HL-60 (cell line): ENCODE results near the gene INSIG1.

ENCODE experiments used
- DNase-seq, 2 experiments: peaks; one replicate each; pipeline ENCODE4 v3.0.0-alpha.2; 2010 to 2020; ENCODE audit warnings: low read depth in 1 of 2, low spot score in 1 of 2
- H3K27ac ChIP-seq: fragments of 250-450 bp; sonication (Bioruptor Pico); replicated peaks from 2 replicates; pipeline ENCODE4 v1.5.1; 2020; ENCODE audit warnings: mild to moderate bottlenecking, moderate library complexity
- H3K27me3 ChIP-seq: fragments of 250-450 bp; sonication (Bioruptor Pico); 2 replicates; pipeline ENCODE4 v1.5.1; 2021; ENCODE audit warnings: mild to moderate bottlenecking, moderate library complexity; ENCODE audit not compliant: insufficient read depth, poor library complexity, severe bottlenecking
- H3K4me3 ChIP-seq: replicated peaks from 2 replicates; pipeline ENCODE4 v1.5.1; 2011; ENCODE audit warnings: mild to moderate bottlenecking, control low read depth, low read length; ENCODE audit not compliant: insufficient read depth
- CTCF ChIP-seq: IDR thresholded peaks from one replicate; pipeline ENCODE4 v1.5.1; 2011; ENCODE audit warnings: low read length, control low read depth, inconsistent platforms; ENCODE audit not compliant: insufficient read depth
- GABPA ChIP-seq: IDR thresholded peaks from 2 replicates; pipeline ENCODE4 v1.6.1; 2012; ENCODE audit warnings: low read depth
- POLR2AphosphoS5 ChIP-seq: IDR thresholded peaks from 2 replicates; pipeline ENCODE4 v1.6.1; 2012; ENCODE audit warnings: low read depth
- REST ChIP-seq: IDR thresholded peaks from 2 replicates; pipeline ENCODE4 v1.6.1; 2012; ENCODE audit warnings: low read depth; ENCODE audit not compliant: insufficient replicate concordance
- SPI1 ChIP-seq: IDR thresholded peaks from 2 replicates; pipeline ENCODE4 v1.6.1; 2012; ENCODE audit warnings: low read depth, mild to moderate bottlenecking, borderline replicate concordance

INSIG1 gene

GRCh38 chr7:155353256-155353897 lies 55.7 kb downstream of the INSIG1 start:
- DNase-seq = no peak
- TF ChIP-seq CTCF (no peak), REST (no peak), SPI1 (no peak), GABPA (no peak), POLR2AphosphoS5 (no peak)
- H3K27ac ChIP-seq = no peak overlapping the region

GRCh38 chr7:155354371-155355048 lies 56.8 kb downstream of the INSIG1 start:
- no peak for DNase-seq
- no peak overlapping the region for H3K27ac ChIP-seq
- H3K27me3 ChIP-seq = no peaks in the 10 kb centered on the region
- no peak overlapping the region for H3K4me3 ChIP-seq
- no peak for TF ChIP-seq GABPA
- no peak for TF ChIP-seq CTCF
- no peak for TF ChIP-seq POLR2AphosphoS5
- TF ChIP-seq SPI1 = no peak
- TF ChIP-seq REST = no peak

More at GRCh38 chr7:155353256-155353897, 55.7 kb downstream of the INSIG1 start:
- no peaks in the 10 kb centered on the region for H3K27me3 ChIP-seq
- H3K4me3 ChIP-seq = no peak overlapping the region

- no peak overlapping the region for H3K4me3 ChIP-seq
- no peak overlapping the region for H3K27ac ChIP-seq
- TF ChIP-seq GABPA = no peak
- DNase-seq = no peak
- no peaks in the 10 kb centered on the region for H3K27me3 ChIP-seq
Measured at GRCh38 chr7:155355176-155355575, 57.5 kb downstream of the INSIG1 start.

- Histone ChIP-seq H3K27me3 (no peaks in the 10 kb centered on the region), H3K4me3 (no peak overlapping the region), H3K27ac (no peak overlapping the region)
- no peak for DNase-seq
- TF ChIP-seq GABPA (no peak), CTCF (no peak), POLR2AphosphoS5 (no peak), REST (no peak), SPI1 (no peak)
Measured at GRCh38 chr7:155355745-155356144, 58.1 kb downstream of the INSIG1 start.
